Motor neuron (in vitro differentiated cells): ENCODE data around the gene VPS37D. TPM values are rescaled to one million over a fixed set of nuclear protein-coding genes. Genes with fewer than 3 reads are reported as not detected.
A peak's percentile ranks its signal among the peaks of the same experiment; 100 is the strongest.
"Not testable (repeated sequence)": the region's sequence is repeated elsewhere in the genome, so short reads cannot be mapped to it uniquely, and the experiment has no call there.

ENCODE experiments used
- ATAC-seq, 8 experiments: fragments of 200-7000 bp; cut with Tn5 transposase; replicated peaks in 6 of 8; 2 replicates each; pipeline ENCODE4 v1.8.0; 2021; ENCODE audit warnings: mild to moderate bottlenecking in 8 of 8, moderate library complexity in 8 of 8
- H3K27ac ChIP-seq, 2 donors: fragments of 250-450 bp; sonication (Bioruptor Pico); 2 replicates each; pipeline ENCODE4 v1.9.0; 2021; ENCODE audit warnings: antibody characterized with exemption in 2 of 2, mild to moderate bottlenecking in 2 of 2, moderate library complexity in 1 of 2
- H3K4me1 ChIP-seq, 2 donors: fragments of 250-450 bp; sonication (Bioruptor Pico); replicated peaks in 1 of 2; 2 replicates each; pipeline ENCODE4 v1.6.1; 2021; ENCODE audit warnings: antibody characterized with exemption in 2 of 2, mild to moderate bottlenecking in 2 of 2, moderate library complexity in 1 of 2
- H3K4me3 ChIP-seq, 5 donors: fragments of 250-450 bp; sonication (Bioruptor Pico); 2 replicates each; pipeline ENCODE4 v1.9.0; 2021; ENCODE audit warnings: antibody characterized with exemption in 5 of 5, mild to moderate bottlenecking in 5 of 5, moderate library complexity in 4 of 5
- WGBS, 10 experiments: fragments of 450-650 bp; shearing (Covaris generic); methylation state at CpG; one replicate each; pipeline ENCODE4 v1.0.0; 2022; 5-methylcytosine and 5-hydroxymethylcytosine counted together
- in situ Hi-C, 9 experiments: fragments of 400-800 bp; cut with MboI; loops; one replicate each; pipeline ENCODE4 v1.15.0; 2021; ENCODE audit warnings: low sequenced_read_pairs in 9 of 9, low pct_unique_long_range_greater_than_20kb in 2 of 9; ENCODE audit not compliant: unreplicated experiment in 9 of 9
- total RNA-seq, 8 experiments: library from RNA; unstranded; fragments of 300-600 nt; gene quantifications; 2 replicates each; pipeline versions ENCODE4 v1.2.3 to v1.2.4, GENCODE V29; 2022

VPS37D gene
- total RNA-seq, 8 experiments from 2014 or later, result 0.71 to 27.7 (median 13.8) TPM

- peaks cover 7 to 12% of the 10 kb centered on the region in 2 donors for H3K4me1 ChIP-seq
- H3K27ac ChIP-seq, result no peak overlapping the region
- in situ Hi-C loops, result loop anchor here in 1 of 9 experiments (10.0 kb wide), 1 partner anchor 67 kb away; no protein-coding TSS in a partner anchor
- 89 to 100% (median 93%) methylated on average over 1 to 11 of the region's 15 CpGs; no CpG with 5 or more reads in 2 of the 10 experiments for WGBS, 10 experiments
- H3K4me3 ChIP-seq, result no peak overlapping the region
- ATAC-seq, result no peak
Observed at GRCh38 chr7:73671857-73672445, 4.3 kb downstream of the VPS37D start.

GRCh38 chr7:73674468-73675124 lies 7.0 kb downstream of the VPS37D start:
- H3K27ac ChIP-seq, result no peak overlapping the region
- ATAC-seq, result no peak
- no peak overlapping the region for H3K4me3 ChIP-seq
- 100% methylated on average over 1 of the region's 1 CpG; no CpG with 5 or more reads in 6 of the 10 experiments for WGBS, 10 experiments
- in situ Hi-C loops, result loop anchor here in 1 of 9 experiments (10.0 kb wide), 1 partner anchor 70 kb away; no protein-coding TSS in a partner anchor
- H3K4me1 ChIP-seq, result peaks cover 2 to 5% of the 10 kb centered on the region in 2 donors

- not testable (repeated sequence) for ATAC-seq
Observed at GRCh38 chr7:73676062-73676461, 8.4 kb downstream of the VPS37D start.

GRCh38 chr7:73678862-73679261 lies 11.2 kb downstream of the VPS37D start:
- H3K4me1 ChIP-seq, result peaks cover 20 to 24% of the 10 kb centered on the region in 2 donors
- H3K27ac ChIP-seq, result no peak overlapping the region
- 58 to 100% (median 100%) methylated on average over 1 to 2 of the region's 6 CpGs; no CpG with 5 or more reads in 2 of the 10 experiments for WGBS, 10 experiments
- in situ Hi-C loops, result loop anchor here in 1 of 9 experiments (10.0 kb wide), 1 partner anchor 74 kb away; no protein-coding TSS in a partner anchor
- ATAC-seq, result no peak
- no peak overlapping the region for H3K4me3 ChIP-seq

More at GRCh38 chr7:73676062-73676461, 8.4 kb downstream of the VPS37D start:
- not testable (repeated sequence) for H3K27ac ChIP-seq, H3K4me3 ChIP-seq
- in situ Hi-C loops, result loop anchor here in 1 of 9 experiments (10.0 kb wide), 1 partner anchor 71 kb away; no protein-coding TSS in a partner anchor
- H3K4me1 ChIP-seq, result peaks cover 9 to 15% of the 10 kb centered on the region in 2 donors
- WGBS, 10 experiments, result 67 to 100% (median 86%) methylated on average over 1 to 5 of the region's 9 CpGs; no CpG with 5 or more reads in 2 of the 10 experiments

GRCh38 chr7:73679709-73680108 lies 12.1 kb downstream of the VPS37D start:
- no peak for ATAC-seq
- in situ Hi-C loops, result loop anchor here in 1 of 9 experiments (10.0 kb wide), 1 partner anchor 75 kb away; no protein-coding TSS in a partner anchor
- H3K4me1 ChIP-seq, result peaks cover 20 to 29% of the 10 kb centered on the region in 2 donors
- H3K27ac ChIP-seq, result no peak overlapping the region
- 80 to 100% (median 100%) methylated on average over 1 of the region's 2 CpGs; no CpG with 5 or more reads in 5 of the 10 experiments for WGBS, 10 experiments
- no peak overlapping the region for H3K4me3 ChIP-seq

GRCh38 chr7:73680501-73680900 lies 12.9 kb downstream of the VPS37D start:
- no peak overlapping the region for H3K27ac ChIP-seq
- H3K4me1 ChIP-seq, result peaks cover 20 to 29% of the 10 kb centered on the region in 2 donors
- peak overlapping the region in 1 of 5 donors; percentile 3 for H3K4me3 ChIP-seq
- in situ Hi-C loops, result no loop called here
- no peak for ATAC-seq
- WGBS, 10 experiments, result 58 to 93% (median 81%) methylated on average over 1 to 7 of the region's 7 CpGs; no CpG with 5 or more reads in 4 of the 10 experiments

GRCh38 chr7:73681031-73681430 lies 13.4 kb downstream of the VPS37D start:
- H3K27ac ChIP-seq, result no peak overlapping the region
- H3K4me3 ChIP-seq, result peak overlapping the region; percentile 67 to 89 (median 83)
- in situ Hi-C loops, result no loop called here
- ATAC-seq, result peak in 2 of 8 experiments; percentile 12 to 25
- H3K4me1 ChIP-seq, result peaks cover 20 to 29% of the 10 kb centered on the region in 2 donors
- WGBS, 10 experiments, result 61 to 100% (median 81%) methylated on average over 1 to 7 of the region's 8 CpGs

- ATAC-seq, result peak in 1 of 8 experiments; percentile 2
- 0% methylated on average over 1 to 7 of the region's 33 CpGs; no CpG with 5 or more reads in 5 of the 10 experiments for WGBS, 10 experiments
- H3K4me1 ChIP-seq, result peaks cover 20 to 29% of the 10 kb centered on the region in 2 donors
- peak overlapping the region; percentile 67 to 89 (median 83) for H3K4me3 ChIP-seq
- in situ Hi-C loops, result no loop called here
- H3K27ac ChIP-seq, result peak overlapping the region; percentile 86 to 93
Observed at GRCh38 chr7:73682745-73683055, 15.1 kb downstream of the VPS37D start.

GRCh38 chr7:73683056-73683787 lies 15.6 kb downstream of the VPS37D start, which contains the start of the genes BUD23 and DNAJC30:
Gene BUD23, plus strand, starts transcription at chr7:73683597. Its CDS starts 29 bp downstream, at chr7:73683626.
Gene DNAJC30, minus strand, starts transcription at chr7:73683453. Its CDS starts 30 bp downstream, at chr7:73683423.
- in situ Hi-C loops, result no loop called here
- peak within 1 kb of the TSS; percentile 67 to 89 (median 83) for H3K4me3 ChIP-seq
- WGBS, 10 experiments, result 0 to 2% (median 0%) methylated on average over 2 to 12 of the region's 68 CpGs; no CpG with 5 or more reads in 5 of the 10 experiments
- ATAC-seq, result peak; percentile 85 to 96 (median 94)
- H3K4me1 ChIP-seq, result peaks cover 20 to 29% of the 10 kb centered on the region in 2 donors
- peak within 1 kb of the TSS; percentile 86 to 93 for H3K27ac ChIP-seq

- in situ Hi-C loops, result no loop called here
- peak overlapping the region; percentile 67 to 89 (median 83) for H3K4me3 ChIP-seq
- WGBS, 10 experiments, result 0 to 60% (median 8%) methylated on average over 2 to 18 of the region's 58 CpGs; no CpG with 5 or more reads in 3 of the 10 experiments
- H3K4me1 ChIP-seq, result peaks cover 20 to 29% of the 10 kb centered on the region in 2 donors
- ATAC-seq, result peak in 6 of 8 experiments; percentile 5 to 32 (median 20)
- peak overlapping the region; percentile 56 to 75 for H3K27ac ChIP-seq
Observed at GRCh38 chr7:73683788-73684693, 16.4 kb downstream of the VPS37D start.

- Histone ChIP-seq H3K4me3 (no peak overlapping the region), H3K27ac (no peak overlapping the region), H3K4me1 (peaks cover 19 to 25% of the 10 kb centered on the region in 2 donors)
- ATAC-seq, result no peak
- WGBS, 10 experiments, result 94 to 100% (median 100%) methylated on average over 1 to 8 of the region's 18 CpGs; no CpG with 5 or more reads in 5 of the 10 experiments
- in situ Hi-C loops, result no loop called here
Observed at GRCh38 chr7:73685311-73685710, 17.7 kb downstream of the VPS37D start.
